ENCODE data around the gene SEC61A1.

SEC61A1 gene

GRCh38 chr3:128078322-128078721 lies 26.1 kb downstream of the SEC61A1 start:
- DNase-seq: no peak

- no peak for DNase-seq
Observed at GRCh38 chr3:128078875-128079274, 26.6 kb downstream of the SEC61A1 start.

DNA sequence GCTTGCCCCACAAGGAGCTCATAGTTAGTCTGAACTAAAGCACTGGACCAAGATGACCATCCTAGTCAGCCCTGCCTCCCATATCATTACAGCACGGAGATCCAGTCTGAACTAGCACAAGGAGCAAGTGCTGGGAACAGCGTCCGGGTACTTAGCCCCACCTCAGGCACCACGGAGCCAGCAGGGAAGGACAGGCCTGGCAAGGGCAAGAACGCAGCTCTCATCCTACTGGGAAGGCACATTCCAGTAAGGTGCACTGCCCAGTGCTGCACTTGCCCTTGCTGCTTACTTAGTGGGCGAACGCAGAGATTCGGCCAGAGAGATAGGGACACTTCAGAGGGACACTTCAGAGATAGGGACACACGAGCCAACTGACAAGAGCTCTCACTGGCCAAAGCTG lies 27.6 kb downstream of the SEC61A1 start:
- DNase-seq: no peak

- no peak for DNase-seq
Observed at GRCh38 chr3:128080323-128081080, 28.3 kb downstream of the SEC61A1 start.

DNA sequence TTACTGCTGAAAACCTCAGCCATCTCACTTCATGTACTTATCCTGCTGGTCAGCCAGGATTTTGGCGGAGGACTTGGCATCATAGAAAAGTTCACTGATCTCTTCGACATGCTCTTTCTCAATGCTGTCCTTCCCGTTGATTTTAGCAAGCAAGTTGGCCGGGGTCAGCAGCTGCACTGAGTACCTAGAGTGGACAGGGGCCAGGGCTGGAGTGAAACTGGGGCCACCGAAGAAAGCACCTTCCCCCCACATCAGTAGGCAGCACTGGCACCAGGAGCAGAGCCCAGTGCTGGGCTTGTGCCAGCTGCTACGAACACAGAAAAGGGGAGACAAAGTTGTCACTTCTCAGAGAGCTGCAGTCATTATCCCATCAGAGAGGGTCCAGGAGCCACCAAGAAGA lies 29.0 kb downstream of the SEC61A1 start:
- no peak for DNase-seq

- no peak for DNase-seq
Observed at GRCh38 chr3:128081846-128082245, 29.6 kb downstream of the SEC61A1 start.

- no peak for DNase-seq
Observed at GRCh38 chr3:128082546-128082945, 30.3 kb downstream of the SEC61A1 start.

DNA sequence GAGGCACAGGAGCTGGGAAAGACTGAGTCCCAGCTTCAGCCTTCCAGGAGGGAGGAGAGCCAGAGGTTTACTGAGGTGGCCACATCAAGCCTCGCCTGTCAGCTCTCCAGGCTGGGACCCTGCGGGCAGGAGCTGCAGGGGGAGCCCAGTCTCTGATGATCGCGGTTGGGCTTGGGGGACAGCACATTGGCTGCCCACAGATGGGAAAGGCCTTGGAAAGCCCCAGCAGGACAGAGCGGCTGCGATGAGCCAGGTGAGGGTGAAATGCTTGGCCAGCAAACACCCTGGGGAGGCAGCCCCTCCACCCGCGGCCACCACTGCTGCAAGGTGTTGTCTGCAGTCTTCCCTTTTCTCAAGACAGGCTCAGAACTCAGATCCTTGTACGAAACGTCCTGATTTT lies 31.2 kb downstream of the SEC61A1 start:
- DNase-seq: no peak

DNA sequence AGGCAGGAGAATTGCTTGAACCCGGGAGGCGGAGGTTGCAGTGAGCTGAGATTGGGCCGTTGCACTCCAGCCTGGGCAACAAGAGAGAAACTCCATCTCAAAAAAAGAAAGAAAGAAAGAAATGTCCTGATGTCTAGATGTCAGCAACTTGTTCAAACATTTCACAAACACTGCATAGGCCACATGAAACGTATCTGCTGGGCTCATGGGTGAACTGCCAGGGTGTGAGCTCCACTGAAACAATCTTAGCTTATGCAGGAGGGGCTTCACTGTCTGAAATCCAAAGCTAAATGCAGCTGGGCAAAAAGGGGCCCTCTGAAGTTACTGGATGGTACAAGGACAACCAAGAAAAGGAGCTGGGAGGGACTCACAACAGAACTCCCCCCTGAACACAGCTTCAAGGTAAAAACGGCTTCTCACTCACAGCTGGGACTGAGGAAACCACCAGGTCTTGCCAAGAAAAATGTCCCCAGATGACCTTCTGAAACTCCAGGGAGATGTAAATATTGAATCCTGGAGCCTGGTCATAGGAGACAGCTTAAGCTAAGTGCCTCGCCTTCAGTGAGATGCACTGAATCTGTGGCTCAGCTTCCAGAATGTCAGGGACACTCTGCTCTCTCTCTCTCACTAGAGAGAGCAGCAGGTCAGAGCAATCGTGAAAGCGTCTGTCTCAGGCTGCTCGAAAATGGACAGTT lies 31.9 kb downstream of the SEC61A1 start:
- DNase-seq: no peak

DNA sequence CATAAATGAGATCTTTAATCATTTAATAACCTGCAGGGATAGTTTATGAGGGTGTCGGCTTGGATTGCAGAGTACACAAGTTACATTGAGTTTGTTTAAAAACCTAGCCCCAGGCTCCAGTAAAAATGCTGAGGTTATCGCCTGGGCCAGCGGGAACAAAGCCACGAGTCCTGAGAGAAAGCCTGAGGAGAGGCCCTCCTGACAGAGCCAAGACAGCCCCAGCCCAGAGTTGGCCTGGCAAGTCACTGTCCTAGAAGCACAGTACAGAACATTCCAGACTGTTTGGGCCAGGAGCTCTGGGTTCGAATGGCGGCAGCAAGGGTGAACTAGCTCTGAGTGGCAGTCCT lies 32.4 kb downstream of the SEC61A1 start:
- no peak for DNase-seq

GRCh38 chr3:128089135-128089534 lies 36.9 kb downstream of the SEC61A1 start:
- no peak for DNase-seq

DNA sequence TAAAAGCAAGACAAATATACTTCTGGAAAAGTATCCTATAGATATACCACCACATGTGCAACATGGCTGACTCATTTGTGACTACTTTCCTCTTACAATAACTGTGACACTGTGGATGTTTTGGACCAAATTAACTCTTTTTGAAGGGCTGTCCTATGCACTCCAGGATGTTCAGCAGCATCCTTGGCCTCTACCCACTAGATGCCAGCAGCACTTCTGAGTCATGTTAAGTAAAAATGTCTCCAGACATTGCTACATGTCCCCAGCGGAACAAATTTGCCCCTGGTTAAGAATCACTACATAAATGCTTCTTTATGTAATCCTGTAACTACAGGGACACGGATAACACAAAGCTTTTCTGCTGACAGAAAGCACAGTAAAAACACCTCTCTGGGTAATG lies 39.3 kb downstream of the SEC61A1 start:
- DNase-seq: no peak

DNA sequence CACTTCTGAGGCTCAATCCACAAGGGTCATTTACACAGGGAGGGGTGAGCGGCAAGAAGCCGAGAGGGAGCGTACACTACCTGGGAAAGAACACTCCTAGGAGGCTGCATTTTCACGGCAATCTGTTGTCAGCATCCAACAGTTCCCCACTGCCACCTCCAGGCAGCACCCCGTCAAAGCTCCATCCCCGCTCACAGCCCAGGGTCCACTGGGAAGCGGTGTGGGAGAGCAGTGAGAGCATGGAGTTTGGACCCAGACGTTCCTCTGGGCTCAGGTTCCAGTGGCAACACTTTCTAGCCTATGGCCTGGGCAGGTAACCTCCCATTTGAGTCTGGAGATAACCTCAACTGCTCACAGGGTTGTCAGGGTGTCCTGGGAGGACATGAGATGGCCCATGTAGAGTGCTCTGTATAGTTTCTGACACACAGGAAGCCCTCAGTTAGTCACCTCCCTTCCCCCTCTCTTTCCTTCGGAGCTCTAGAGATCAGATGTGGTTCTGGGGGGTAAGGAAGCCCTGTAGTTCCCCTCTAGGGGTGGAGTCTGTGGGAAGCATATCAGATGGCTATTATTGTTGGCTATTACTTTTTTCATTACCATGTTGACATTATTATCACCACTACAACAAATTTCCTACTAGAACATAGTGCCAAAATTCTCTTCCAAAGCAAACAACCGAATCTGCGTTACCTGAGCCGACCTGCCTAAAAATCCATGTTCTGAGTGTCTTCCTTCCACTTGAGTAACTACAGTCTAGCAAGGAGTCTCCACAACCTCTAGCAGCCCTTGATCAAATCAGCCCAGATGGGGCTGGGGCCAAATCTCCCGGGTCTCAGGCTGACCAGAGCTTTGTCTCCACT lies 42.3 kb downstream of the SEC61A1 start:
- no peak for DNase-seq

DNA sequence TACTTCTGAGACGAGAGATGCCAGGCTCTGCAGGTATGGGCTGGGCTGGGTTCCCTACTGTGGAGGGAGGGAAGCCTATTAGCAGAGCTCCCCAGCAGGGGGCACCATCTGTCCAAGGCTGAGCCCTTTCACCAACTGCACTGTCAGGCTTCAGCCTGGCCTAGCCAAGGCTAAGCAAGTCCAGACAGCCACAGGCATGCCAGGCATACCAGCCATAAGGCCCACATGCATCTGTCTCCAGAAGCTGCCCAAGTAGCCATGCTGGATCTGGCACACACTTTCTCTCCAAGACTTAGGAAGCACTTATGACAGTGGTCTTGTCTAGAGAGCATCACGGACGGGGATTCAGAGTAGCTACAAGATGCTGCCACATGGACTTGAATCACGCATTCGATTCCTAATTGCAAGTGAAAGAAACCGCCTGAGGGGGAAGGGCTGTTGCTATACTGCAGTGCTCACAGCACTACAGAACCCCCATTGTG lies 43.0 kb downstream of the SEC61A1 start:
- DNase-seq: peak; percentile 71

GRCh38 chr3:128098234-128098633 lies 46.0 kb downstream of the SEC61A1 start:
- no peak for DNase-seq

GRCh38 chr3:128100161-128100560 lies 47.9 kb downstream of the SEC61A1 start:
- DNase-seq: no peak

- no peak for DNase-seq
Observed at GRCh38 chr3:128100638-128101037, 48.4 kb downstream of the SEC61A1 start.

GRCh38 chr3:128103136-128103676 lies 51.0 kb downstream of the SEC61A1 start:
- no peak for DNase-seq

DNA sequence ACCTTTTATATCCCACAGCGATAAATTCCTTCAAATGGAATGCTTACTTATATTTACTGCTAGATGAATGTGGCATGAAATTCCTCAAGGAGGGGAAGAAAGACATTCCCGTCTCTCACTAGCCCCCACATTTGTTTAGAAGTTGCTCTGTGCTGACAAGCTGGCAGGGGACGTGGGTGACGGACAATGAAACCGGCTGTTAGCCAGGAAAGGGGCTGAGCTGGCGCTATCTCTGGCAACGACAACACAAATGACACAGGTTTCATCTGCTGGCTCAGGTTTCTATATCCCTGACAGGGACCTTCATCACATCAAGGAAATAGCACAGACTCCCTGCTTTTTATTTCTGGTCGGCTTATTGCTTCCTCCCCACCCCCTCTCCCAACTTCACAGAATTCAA lies 55.6 kb downstream of the SEC61A1 start:
- no peak for DNase-seq

- DNase-seq: no peak
Observed at GRCh38 chr3:128111147-128111546, 58.9 kb downstream of the SEC61A1 start.

DNA sequence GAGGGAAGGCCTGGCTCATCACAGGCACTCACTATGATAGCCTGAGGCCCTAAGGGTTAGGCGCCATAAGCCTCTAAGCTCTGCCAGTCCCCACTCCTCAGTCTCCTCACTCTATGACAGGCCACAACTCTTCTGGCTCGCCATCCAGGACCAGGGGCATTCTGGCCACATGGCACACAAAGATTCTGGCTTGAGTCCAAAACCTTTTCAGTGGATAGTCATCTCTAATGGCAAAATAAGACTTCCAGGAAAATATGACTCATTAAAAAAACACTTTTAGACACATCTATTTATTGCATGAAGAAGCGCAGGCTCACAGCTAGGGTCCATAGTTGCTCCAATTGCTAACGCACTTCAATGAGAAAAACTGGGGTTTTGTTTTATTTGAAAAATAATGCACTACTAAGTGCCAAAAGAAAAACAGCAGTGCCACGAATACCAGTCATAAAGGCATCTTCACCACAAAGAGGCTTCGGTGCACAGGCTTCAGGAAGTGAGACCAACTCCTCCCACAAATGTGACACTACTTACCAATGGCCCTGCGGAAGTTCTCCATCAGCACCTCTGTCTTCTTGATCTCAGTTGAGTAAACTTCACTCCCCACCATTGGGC lies 60.2 kb downstream of the SEC61A1 start:
- peak; percentile 67 for DNase-seq
